ENCODE results near the gene NEMP2.

DNA sequence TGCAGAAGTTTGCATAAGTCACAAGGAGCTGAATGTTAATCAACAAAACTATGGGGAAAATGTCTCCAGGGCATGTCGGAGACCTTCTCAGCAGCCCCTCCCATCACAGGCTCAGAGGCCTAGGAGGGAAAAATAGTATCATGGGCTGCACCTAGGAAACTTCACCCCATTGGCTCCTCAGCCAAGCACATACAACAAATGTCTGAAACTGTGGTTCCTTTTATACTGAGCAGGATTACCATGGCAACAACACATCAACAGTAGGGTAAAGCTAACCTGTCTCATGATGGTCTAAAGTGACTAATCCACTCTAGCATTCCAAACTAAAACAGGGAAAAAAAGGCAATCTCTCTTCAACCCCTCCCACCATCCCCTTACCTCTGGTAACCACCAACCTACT is 3.2 kb upstream of the NEMP2 start:
- TF ChIP-seq, protein P1, sequence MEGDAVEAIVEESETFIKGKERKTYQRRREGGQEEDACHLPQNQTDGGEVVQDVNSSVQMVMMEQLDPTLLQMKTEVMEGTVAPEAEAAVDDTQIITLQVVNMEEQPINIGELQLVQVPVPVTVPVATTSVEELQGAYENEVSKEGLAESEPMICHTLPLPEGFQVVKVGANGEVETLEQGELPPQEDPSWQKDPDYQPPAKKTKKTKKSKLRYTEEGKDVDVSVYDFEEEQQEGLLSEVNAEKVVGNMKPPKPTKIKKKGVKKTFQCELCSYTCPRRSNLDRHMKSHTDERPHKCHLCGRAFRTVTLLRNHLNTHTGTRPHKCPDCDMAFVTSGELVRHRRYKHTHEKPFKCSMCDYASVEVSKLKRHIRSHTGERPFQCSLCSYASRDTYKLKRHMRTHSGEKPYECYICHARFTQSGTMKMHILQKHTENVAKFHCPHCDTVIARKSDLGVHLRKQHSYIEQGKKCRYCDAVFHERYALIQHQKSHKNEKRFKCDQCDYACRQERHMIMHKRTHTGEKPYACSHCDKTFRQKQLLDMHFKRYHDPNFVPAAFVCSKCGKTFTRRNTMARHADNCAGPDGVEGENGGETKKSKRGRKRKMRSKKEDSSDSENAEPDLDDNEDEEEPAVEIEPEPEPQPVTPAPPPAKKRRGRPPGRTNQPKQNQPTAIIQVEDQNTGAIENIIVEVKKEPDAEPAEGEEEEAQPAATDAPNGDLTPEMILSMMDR (IDR thresholded peaks at IDR 0.05) = no peak
- no peak for TF ChIP-seq POLR2A (IDR thresholded peaks at IDR 0.05)

Measured in adrenal gland (tissue), 5 donors.